GM21390 (cell line): Measurements from ENCODE around the gene COPS3.
"Not testable (repeated sequence)": the region's sequence is repeated elsewhere in the genome, so short reads cannot be mapped to it uniquely, and the experiment has no call there.

ENCODE experiments used
- ATAC-seq: cut with Tn5 transposase; IDR thresholded peaks from one replicate; pipeline ENCODE4 v1.9.1; 2021; ENCODE audit not compliant: unreplicated experiment

The COPS3 gene

GRCh38 chr17:17303010-17303846, 22.2 kb upstream of the COPS3 start, which contains the start of gene NT5M:
Gene NT5M (plus strand): TSS chr17:17303373. CDS start chr17:17303551, 178 bp downstream.
- no peak for ATAC-seq

GRCh38 chr17:17301659-17302058, 20.6 kb upstream of the COPS3 start:
- not testable (repeated sequence) for ATAC-seq

- no peak for ATAC-seq
These were observed 19.9 kb upstream of the COPS3 start for GRCh38 chr17:17300624-17301568.

GRCh38 chr17:17298108-17298507, 17.1 kb upstream of the COPS3 start:
- ATAC-seq = no peak

GRCh38 chr17:17297217-17297616, 16.2 kb upstream of the COPS3 start:
- ATAC-seq = no peak

GRCh38 chr17:17295141-17295540, 14.1 kb upstream of the COPS3 start:
- ATAC-seq = no peak

GRCh38 chr17:17289701-17290100, 8.7 kb upstream of the COPS3 start:
- ATAC-seq = no peak

- ATAC-seq = no peak
These were observed 8.0 kb upstream of the COPS3 start for GRCh38 chr17:17289086-17289485.

- no peak for ATAC-seq
These were observed 4.9 kb upstream of the COPS3 start for GRCh38 chr17:17285951-17286350.

- no peak for ATAC-seq
These were observed 1.7 kb downstream of the COPS3 start for GRCh38 chr17:17279316-17279715.

GRCh38 chr17:17277431-17277830, 3.6 kb downstream of the COPS3 start:
- not testable (repeated sequence) for ATAC-seq

GRCh38 chr17:17275971-17276370, 5.1 kb downstream of the COPS3 start:
- no peak for ATAC-seq

- no peak for ATAC-seq
These were observed 10.9 kb downstream of the COPS3 start for GRCh38 chr17:17269926-17270773.

- no peak for ATAC-seq
These were observed 16.6 kb downstream of the COPS3 start for GRCh38 chr17:17264430-17264829.

GRCh38 chr17:17258998-17259397, 22.0 kb downstream of the COPS3 start:
- ATAC-seq = no peak

GRCh38 chr17:17258011-17258410, 23.0 kb downstream of the COPS3 start:
- ATAC-seq = no peak

- no peak for ATAC-seq
These were observed 24.7 kb downstream of the COPS3 start for GRCh38 chr17:17256316-17256715.

GRCh38 chr17:17255689-17256088, 25.4 kb downstream of the COPS3 start:
- not testable (repeated sequence) for ATAC-seq

GRCh38 chr17:17254036-17254435, 27.0 kb downstream of the COPS3 start:
- no peak for ATAC-seq

GRCh38 chr17:17253406-17253805, 27.6 kb downstream of the COPS3 start:
- no peak for ATAC-seq

GRCh38 chr17:17252149-17252661, 28.8 kb downstream of the COPS3 start:
- no peak for ATAC-seq
